ENCODE results near the gene IAH1.

- TF ChIP-seq CTCF (IDR thresholded peaks at IDR 0.05) (no peak), POLR2AphosphoS5 (IDR thresholded peaks at IDR 0.05) (no peak)
Observed at GRCh38 chr2:9434489-9434888, 39.9 kb upstream of the IAH1 start.

All from prostate gland (tissue), 2 donors.